DMS153 treated with DMSO at 0.1 percent for 48 hours (cell line): ENCODE measurements around the gene TM9SF1.

Experiments
- DNase-seq: peaks from one replicate; lab custom pipeline; 2025; ENCODE audit not compliant: unreplicated experiment; lab: John Stamatoyannopoulos, UW

Gene TM9SF1

DNA sequence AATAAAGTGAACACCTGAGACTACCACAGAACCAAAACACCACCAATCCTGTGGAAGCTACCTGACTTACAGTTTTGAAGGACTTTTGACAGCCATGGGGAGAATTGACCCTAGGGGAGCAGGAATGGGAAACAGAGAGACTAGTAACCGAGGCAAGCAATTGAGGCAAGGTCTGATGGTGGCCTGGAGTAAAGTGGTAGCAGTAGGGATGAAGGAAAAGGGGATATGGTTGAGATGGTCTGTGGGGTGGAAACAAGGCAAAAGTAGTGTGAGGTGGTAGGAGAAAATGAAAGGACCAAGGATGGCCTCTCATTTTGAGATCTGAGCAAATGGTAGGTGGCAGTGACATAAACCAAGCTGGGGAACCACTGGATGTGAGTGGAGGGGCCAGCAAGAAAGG, 38.4 kb downstream of the TM9SF1 start:
- DNase-seq: no peak

GRCh38 chr14:24155100-24155499, 40.1 kb downstream of the TM9SF1 start:
- DNase-seq: no peak

DNA sequence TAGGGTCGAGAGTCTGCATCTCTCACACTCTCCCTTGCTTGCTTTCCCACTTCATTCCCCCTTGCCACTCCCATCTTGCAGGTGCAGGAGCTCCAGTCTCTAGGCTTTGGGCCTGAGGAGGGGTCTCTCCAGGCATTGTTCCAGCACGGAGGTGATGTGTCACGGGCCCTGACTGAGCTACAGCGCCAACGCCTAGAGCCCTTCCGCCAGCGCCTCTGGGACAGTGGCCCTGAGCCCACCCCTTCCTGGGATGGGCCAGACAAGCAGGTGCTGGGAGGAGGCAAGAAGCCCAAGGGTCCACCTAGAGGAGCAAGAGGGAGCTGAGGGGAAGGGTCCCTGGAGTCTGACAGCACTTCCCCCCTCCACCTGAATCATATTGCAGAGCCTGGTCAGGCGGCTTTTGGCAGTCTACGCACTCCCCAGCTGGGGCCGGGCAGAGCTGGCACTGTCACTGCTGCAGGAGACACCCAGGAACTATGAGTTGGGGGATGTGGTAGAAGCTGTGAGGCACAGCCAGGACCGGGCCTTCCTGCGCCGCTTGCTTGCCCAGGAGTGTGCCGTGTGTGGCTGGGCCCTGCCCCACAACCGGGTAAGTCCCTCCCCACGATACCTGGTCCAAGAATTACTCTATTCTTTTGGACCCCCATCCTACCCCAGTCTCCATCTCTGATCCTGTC, 43.7 kb downstream of the TM9SF1 start:
- no peak for DNase-seq

- no peak for DNase-seq
Observed at GRCh38 chr14:24150993-24151392, 44.2 kb downstream of the TM9SF1 start.

DNA sequence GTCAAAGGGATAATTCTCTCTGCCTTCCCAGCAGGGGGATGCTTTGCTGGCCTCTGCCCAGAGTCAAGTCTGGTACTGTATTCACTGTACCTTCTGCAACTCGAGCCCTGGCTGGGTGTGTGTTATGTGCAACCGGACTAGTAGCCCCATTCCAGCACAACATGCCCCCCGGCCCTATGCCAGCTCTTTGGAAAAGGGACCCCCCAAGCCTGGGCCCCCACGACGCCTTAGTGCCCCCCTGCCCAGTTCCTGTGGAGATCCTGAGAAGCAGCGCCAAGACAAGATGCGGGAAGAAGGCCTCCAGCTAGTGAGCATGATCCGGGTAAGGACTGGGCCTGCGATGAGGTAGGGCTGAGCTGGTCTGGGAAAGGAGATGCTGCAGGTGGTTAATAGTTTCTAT, 44.7 kb downstream of the TM9SF1 start:
- no peak for DNase-seq

GRCh38 chr14:24150061-24150460, 45.2 kb downstream of the TM9SF1 start:
- DNase-seq: no peak

DNA sequence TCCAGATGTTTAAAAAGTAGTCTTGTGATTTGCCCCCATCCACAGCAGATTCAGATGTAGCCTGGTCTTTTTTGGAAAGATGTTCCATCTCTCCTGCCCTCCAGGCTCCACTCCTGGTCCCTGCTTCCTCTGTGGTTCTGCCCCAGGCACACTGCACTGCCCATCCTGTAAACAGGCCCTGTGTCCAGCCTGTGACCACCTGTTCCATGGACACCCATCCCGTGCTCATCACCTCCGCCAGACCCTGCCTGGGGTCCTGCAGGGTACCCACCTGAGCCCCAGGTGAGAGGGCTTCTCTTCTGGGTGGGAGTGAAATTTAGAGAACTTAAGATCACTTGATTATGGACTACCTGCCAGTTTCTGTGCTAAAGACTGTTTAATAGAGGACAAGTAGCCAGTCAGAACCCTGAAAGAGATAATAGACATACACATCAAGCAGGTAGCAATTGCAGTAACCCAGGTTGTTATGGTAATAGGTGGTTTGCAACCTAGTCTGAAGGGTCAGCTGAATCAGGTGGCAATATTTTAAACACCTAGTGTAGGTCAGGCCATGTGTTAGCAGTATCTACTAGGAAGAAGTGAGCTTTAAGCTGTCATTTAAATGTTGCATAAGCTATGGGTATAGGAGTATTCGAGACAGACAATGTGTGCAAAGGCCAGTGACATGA, 45.8 kb downstream of the TM9SF1 start:
- no peak for DNase-seq

- DNase-seq: no peak
Observed at GRCh38 chr14:24147761-24148428, 47.3 kb downstream of the TM9SF1 start.

DNA sequence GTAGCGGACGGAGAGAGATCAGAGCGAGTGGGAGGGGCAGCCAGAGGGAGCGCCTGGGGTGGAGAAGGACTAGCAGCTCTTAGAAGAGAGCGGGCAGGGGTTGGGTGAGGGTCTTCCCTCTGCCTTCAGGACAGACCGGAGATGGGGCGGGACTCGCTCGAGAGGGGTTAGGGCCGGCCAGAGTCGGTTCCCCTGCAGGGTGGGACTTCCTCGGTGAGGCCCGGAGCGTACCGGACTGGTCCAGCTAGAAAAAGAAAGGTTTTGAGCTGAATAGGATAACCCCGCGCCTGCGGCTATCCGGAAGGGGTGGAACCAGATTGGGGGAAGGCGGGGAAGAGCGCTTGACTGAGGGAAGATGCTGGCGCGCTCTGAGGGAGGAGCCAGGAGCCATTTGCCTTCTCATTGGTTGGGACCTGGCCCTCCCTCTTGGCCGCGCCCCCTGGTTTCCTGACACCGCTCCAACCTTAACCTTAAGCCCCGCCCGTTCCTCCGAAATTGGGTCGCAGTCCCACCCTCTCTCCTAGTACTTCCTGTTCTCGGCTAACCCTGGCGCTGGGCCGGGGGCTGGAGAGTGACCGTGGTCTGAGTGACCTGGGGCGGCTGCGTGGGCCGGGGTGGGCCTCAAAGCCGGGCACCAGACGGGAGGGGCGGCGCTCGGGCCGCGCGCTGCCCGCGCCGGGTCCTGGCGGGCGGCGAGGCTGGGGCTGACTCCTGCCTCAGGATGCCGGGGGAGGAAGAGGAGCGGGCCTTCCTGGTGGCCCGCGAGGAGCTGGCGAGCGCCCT, 48.1 kb downstream of the TM9SF1 start, which contains the start of gene RNF31:
RNF31 (plus strand) TSS at position 521 of the 783 bp plus-strand sequence; CDS start at position 722, 201 bp downstream.
- DNase-seq: peak; percentile 96

DNA sequence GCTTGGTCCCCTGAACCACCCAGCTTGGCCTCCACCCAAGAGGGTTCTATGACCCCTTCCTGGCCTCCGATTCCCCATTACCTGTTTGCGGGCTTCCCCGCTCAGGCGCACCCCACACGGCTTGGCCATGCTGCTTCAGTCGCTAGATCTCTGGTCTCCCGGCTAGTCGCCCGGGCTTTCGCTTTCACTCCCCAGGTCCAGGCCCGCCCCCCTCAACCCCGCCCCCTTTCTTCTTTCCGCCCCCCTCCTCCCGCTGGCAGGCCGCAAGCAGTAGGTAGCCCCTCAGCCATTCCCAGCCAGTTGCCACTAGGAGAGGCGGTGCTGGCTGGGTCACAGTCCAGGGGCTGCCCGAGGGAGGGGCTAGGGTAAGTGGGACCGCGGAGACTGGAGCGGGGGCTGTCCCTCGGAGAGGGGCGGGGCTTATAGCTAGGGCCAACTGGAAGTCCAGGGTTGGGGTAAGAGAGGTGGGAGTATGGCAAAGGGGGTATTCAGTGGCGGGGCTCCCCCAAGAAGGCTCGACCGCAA, 48.7 kb downstream of the TM9SF1 start, which contains the start of gene PSME2:
PSME2 (minus strand) TSS at position 158 of the 525 bp plus-strand sequence; CDS start at position 129, 29 bp downstream.
- peak; percentile 76 for DNase-seq

DNA sequence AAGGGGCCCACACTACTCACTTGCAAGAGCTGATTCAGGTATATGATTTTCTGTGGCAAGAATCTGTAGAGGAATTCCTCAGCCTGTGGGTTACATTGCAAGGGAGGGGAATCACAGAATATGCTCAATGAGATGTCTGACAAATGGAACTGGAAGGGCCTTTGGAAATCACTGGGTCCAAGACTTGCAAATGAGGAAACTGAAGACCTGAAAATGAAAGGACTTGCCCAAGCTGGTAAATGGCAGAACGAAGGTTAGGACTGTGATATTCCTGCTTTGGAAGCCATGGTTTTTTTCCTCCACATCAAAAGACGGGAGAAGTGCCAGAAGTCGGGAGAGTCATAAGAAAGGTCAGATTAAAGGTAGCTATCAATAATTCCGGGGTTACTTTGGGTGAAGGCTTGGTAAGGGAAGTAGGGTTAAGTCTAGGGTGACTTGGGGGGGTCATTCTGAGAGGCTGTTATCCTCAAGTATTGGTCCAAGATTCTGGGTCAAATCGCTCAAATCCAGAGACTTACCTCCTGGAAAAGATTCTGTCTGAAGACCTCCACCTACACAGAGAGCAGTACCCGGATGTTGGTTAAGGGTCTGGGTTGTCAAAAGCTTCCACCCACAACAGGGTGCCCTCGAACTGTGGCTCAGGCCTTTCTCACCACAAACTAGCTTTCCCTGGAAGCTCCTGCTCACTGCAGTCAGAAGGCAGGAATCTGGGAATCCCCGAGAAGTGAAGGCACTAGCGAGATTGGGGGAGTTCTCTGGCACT, 49.4 kb downstream of the TM9SF1 start:
- DNase-seq: no peak

DNA sequence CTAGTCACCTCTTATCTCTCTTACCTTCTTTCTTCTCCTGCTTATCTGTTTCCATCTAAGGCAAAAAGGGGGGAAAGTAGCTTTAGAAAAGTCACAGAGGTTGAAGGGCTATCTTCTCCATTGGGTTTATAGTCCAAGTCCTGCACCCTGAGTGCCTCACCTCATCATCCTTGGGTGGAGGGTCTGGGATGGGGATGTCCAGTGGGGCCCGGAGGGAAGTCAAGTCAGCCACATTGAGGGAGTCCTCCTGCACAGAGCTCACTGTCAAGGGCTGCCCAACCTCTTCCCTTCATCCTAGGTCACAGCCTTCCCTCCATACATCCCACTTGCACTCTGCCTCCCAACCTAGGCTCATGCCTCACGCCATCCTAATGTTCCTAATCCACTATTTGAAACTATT, 50.0 kb downstream of the TM9SF1 start:
- DNase-seq: no peak

DNA sequence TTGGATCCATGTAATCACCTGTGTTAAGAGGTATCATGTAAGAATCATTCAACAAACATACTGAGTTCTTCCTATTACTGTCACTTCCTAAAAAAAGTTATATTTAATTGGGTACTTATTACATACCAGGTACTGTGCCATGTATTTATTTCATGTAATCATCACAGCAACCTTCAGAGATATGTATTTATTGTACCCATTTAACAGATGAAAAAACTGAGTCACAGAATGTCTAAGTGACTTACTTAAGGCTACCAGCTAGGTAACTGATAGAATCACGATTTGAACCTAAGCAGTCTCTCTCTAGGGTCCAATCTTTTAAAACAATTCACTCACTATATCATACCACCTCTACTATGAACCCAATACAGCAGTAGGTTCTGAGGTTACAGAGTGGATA, 50.8 kb downstream of the TM9SF1 start:
- no peak for DNase-seq

DNA sequence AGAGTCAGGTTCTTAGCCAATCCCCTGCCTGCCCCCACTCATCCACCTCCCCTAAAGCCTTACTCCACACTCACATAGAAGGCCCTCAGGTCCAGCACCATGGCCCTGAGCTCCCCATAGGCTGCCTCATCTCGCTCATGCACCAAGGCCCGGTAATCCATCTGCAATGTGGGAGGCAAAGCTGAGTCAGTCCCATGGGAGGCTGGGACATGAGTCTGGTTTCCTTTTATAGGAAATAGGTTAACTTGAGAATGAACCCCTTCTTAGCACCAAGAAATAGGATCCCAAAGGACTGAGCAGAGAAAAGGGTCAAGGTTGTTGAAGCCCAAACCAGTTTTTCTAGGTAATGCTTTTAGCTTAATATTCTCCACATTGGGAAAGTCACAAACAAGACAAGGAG, 51.7 kb downstream of the TM9SF1 start:
- DNase-seq: no peak

GRCh38 chr14:24141097-24141880, 54.0 kb downstream of the TM9SF1 start, which contains the start of gene EMC9:
TSS of gene EMC9 (minus strand) at chr14:24141591. CDS start at chr14:24141304, 287 bp downstream.
- peak; percentile 98 for DNase-seq

DNA sequence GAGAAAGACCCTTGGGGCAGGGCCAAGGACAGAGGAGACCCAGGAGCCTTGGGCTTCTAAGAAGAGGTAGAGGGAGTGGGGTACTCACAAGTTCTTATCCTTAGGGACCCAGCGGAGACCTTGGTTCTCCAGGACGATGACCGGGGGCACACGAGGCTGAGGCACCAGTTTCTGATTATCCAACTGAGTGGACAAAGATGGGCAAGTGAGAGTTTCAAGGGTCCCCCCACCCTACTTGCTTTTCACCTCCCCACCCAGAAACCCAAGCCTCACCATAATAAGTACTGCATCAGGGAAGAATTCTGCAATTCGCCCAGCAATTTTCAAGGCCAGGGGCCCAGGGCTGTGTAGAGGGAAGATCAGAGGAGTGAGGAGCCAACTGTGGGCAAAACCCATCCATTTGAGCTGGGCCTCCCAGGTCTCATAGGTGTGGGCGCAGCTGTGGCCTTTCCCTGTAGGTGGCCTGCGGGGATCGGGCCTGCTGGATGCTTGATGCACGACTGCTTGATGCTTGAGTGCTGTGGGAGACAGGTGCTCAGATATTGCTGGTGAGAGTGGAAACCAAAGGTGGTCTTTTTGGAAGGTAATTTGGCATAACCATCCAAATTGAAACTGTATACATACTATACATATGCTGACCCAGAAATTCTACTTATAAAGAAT, 55.8 kb downstream of the TM9SF1 start:
- DNase-seq: no peak
